OCI-LY3 (cell line): ENCODE measurements around the gene PLK4.
A peak's percentile ranks its signal among the peaks of the same experiment; 100 is the strongest.

Source experiments
- H2AFZ ChIP-seq: fragments of 200-600, 300-600 bp; shearing (Covaris generic); 2 replicates; pipeline ENCODE4 v1.6.0; 2014; ENCODE audit warnings: antibody characterized with exemption, low read depth, low read length
- H3K27ac ChIP-seq: fragments of 200-600, 300-600 bp; sonication (generic); 2 replicates; pipeline ENCODE4 v1.5.1; 2014; ENCODE audit warnings: mild to moderate bottlenecking, low read length, moderate library complexity, mixed read lengths
- H3K27me3 ChIP-seq: fragments of 200-600, 300-600 bp; sonication (generic); 2 replicates; pipeline ENCODE4 v1.6.1; 2014; ENCODE audit warnings: low read depth, low read length, mixed read lengths
- H3K36me3 ChIP-seq: fragments of 200-600, 300-600 bp; sonication (generic); replicated peaks from 2 replicates; pipeline ENCODE3; 2014; ENCODE audit warnings: low read depth, low read length, mixed read lengths
- H3K4me1 ChIP-seq: fragments of 300-600, 200-600 bp; sonication (generic); 2 replicates; pipeline ENCODE4 v1.6.1; 2014; ENCODE audit warnings: low read length, mixed read lengths
- H3K4me2 ChIP-seq: fragments of 200-600, 300-600 bp; sonication (generic); 2 replicates; pipeline ENCODE4 v1.6.1; 2014; ENCODE audit warnings: low read length, mixed read lengths
- H3K4me3 ChIP-seq: fragments of 300-600, 200-600 bp; sonication (generic); 2 replicates; pipeline ENCODE4 v1.5.1; 2014; ENCODE audit warnings: antibody characterized with exemption, mild to moderate bottlenecking, low read length, moderate library complexity
- H3K79me2 ChIP-seq: fragments of 300-600, 200-600 bp; shearing (Covaris generic); 2 replicates; pipeline ENCODE4 v1.6.1; 2014; ENCODE audit warnings: mild to moderate bottlenecking, low read length, mixed read lengths
- H3K9ac ChIP-seq: fragments of 300-600, 200-600 bp; shearing (Covaris generic); 2 replicates; pipeline ENCODE4 v1.6.0; 2014; ENCODE audit warnings: mild to moderate bottlenecking, low read length, moderate library complexity
- H3K9me3 ChIP-seq: fragments of 200-600, 300-600 bp; shearing (Covaris generic); 2 replicates; pipeline ENCODE4 v1.6.1; 2014; ENCODE audit warnings: low read length, mixed read lengths; ENCODE audit not compliant: insufficient read depth
- H4K20me1 ChIP-seq: fragments of 200-600, 300-600 bp; sonication (generic); 2 replicates; pipeline ENCODE4 v1.6.1; 2016; ENCODE audit warnings: low read length, mixed read lengths; ENCODE audit not compliant: insufficient read depth
- EZH2phosphoT487 ChIP-seq: fragments of 200-600 bp; shearing (Covaris generic); IDR thresholded peaks from 2 replicates; pipeline ENCODE4 v1.6.1; 2018; ENCODE audit warnings: antibody characterized with exemption, mixed run types, low read depth
- TF ChIP-seq, protein P1 (sequence below): fragments of 200-600, 300-600 bp; sonication (generic); IDR thresholded peaks from 2 replicates; pipeline ENCODE4 v1.5.1; 2014; ENCODE audit warnings: antibody characterized with exemption, low read length, low read depth

PLK4 gene

DNA sequence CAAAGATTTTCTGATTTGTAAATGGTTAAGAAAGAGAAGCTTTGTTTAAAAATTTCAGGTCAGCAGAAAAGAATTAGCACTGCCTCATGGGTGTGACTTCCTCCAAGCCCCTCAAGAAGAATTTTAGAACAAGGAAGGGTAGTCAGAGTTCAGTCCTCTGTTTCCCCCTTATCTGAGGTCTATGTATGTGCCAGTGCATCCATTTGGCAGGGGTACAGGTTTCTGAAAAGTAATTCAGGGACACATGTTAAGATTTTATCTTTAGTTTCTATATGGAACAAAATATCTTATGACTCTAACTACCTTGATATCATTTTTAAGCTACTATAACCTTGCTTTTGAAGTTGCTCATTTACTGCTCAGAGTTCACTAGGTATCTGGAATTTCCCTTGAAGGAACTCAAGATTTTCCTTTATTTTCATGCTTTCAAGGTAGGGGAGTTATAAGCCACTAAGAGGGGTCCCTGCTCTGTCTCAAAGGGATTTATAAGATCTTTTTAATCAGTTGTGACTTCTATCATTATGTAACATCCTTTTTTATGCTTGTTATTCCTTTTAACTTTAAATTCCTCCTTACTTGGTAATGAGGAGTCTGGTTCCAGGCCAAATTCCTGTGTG is 24.4 kb upstream of the PLK4 start:
- Histone ChIP-seq H3K9ac (no peak overlapping the region), H3K4me1 (peaks cover 17% of the 10 kb centered on the region), H3K4me3 (peak overlapping the region; percentile 59), H4K20me1 (no peaks in the 10 kb centered on the region), H3K4me2 (peak overlapping the region; percentile 69), H3K27ac (no peak overlapping the region), H2AFZ (no peak overlapping the region), H3K79me2 (0 out of 2 replicates have a peak, but pooled peaks cover 4% of the 10 kb centered on the region), H3K36me3 (peaks cover 4% of the 10 kb centered on the region), H3K9me3 (0 out of 2 replicates have a peak, but pooled peaks cover 3% of the 10 kb centered on the region), H3K27me3 (no peaks in the 10 kb centered on the region)
- TF ChIP-seq, protein P1, sequence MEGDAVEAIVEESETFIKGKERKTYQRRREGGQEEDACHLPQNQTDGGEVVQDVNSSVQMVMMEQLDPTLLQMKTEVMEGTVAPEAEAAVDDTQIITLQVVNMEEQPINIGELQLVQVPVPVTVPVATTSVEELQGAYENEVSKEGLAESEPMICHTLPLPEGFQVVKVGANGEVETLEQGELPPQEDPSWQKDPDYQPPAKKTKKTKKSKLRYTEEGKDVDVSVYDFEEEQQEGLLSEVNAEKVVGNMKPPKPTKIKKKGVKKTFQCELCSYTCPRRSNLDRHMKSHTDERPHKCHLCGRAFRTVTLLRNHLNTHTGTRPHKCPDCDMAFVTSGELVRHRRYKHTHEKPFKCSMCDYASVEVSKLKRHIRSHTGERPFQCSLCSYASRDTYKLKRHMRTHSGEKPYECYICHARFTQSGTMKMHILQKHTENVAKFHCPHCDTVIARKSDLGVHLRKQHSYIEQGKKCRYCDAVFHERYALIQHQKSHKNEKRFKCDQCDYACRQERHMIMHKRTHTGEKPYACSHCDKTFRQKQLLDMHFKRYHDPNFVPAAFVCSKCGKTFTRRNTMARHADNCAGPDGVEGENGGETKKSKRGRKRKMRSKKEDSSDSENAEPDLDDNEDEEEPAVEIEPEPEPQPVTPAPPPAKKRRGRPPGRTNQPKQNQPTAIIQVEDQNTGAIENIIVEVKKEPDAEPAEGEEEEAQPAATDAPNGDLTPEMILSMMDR: no peak
- TF ChIP-seq EZH2phosphoT487: no peak

DNA sequence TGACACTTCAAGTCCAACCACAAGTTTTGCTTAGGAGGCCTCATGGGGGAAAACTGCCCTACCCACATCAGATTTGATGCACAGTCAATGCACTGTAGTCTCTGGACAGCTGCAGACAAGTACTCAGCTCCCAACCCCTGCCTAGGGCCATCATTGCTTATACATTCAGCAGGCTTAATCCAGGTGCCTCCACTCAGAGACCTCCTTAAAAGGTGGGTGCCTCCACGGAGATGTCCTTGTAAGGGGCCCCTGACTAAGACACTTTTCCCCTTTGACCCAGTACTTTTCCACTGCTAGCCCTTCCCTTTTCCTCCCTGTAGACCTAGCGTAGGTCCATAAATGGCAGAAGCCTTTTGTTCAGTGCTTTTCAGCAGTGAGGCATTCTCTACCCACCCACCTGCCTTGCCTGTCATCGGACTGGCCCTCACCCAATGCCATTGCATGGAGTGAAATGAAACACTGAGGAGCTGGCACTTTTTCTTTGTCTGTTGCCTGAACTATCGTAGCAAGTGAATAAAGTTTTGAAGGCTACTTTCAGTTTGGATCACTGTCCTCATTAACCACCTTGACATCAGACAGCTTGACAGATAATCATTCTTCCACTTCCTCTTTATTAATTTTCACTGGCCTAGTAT is 23.8 kb upstream of the PLK4 start:
- Histone ChIP-seq H3K27ac (no peak overlapping the region), H3K79me2 (0 out of 2 replicates have a peak, but pooled peaks cover 4% of the 10 kb centered on the region), H3K4me2 (peak overlapping the region; percentile 69), H3K4me3 (peak overlapping the region; percentile 59), H3K4me1 (peaks cover 17% of the 10 kb centered on the region), H3K27me3 (no peaks in the 10 kb centered on the region), H3K36me3 (peaks cover 4% of the 10 kb centered on the region), H2AFZ (no peak overlapping the region), H3K9ac (no peak overlapping the region), H4K20me1 (no peaks in the 10 kb centered on the region), H3K9me3 (0 out of 2 replicates have a peak, but pooled peaks cover 3% of the 10 kb centered on the region)
- TF ChIP-seq, protein P1: no peak
- TF ChIP-seq EZH2phosphoT487: no peak

DNA sequence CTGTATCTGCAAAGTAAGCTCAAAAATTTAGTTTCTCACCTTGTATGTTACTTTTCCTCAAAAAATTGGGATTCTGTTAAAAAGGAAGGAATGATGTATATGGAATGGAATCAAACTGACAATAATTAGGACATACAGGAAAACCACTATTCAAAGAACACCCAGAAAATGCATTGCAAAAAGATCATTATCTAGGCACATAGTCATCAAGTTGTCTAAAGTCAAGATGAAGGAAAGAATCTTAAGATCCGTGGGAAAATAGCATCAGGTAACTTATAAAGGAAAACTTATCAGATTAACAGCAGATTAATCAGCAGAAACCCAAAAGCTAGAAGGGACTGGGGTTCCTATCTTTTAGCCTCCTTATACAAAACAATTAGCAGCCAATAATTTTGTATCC is 23.1 kb upstream of the PLK4 start:
- Histone ChIP-seq H3K27me3 (no peaks in the 10 kb centered on the region), H3K4me1 (peaks cover 17% of the 10 kb centered on the region), H3K4me2 (peak overlapping the region; percentile 69; the same call in 1 of the 2 replicates), H4K20me1 (no peaks in the 10 kb centered on the region), H3K79me2 (0 out of 2 replicates have a peak, but pooled peaks cover 4% of the 10 kb centered on the region), H3K4me3 (no peak overlapping the region), H3K27ac (no peak overlapping the region), H3K9ac (no peak overlapping the region), H2AFZ (no peak overlapping the region), H3K9me3 (0 out of 2 replicates have a peak, but pooled peaks cover 3% of the 10 kb centered on the region), H3K36me3 (peaks cover 4% of the 10 kb centered on the region)
- TF ChIP-seq EZH2phosphoT487: no peak
- TF ChIP-seq, protein P1: no peak

DNA sequence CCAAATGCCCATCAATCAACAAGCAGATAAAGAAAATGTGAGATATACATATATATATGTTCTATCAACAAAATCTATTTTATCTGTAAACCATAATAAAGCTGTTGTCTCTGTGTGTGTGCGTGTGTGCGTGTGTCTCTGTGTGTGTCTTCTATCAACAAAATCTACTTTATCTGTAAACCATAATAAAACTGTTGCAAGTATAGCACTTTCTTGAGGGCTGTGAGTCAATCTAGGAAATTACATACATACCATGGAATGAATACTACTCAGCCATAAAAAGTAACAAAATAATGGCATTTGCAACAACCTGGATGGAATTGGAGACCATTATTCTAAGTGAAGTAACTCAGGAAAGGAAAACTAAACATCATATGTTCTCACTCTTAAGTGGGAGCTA is 12.5 kb upstream of the PLK4 start:
- no peak overlapping the region for H2AFZ ChIP-seq
- TF ChIP-seq EZH2phosphoT487: no peak
- TF ChIP-seq, protein P1: no peak
- no peaks in the 10 kb centered on the region for H3K36me3 ChIP-seq

More for the DNA sequence above, 12.5 kb upstream of the PLK4 start:
- Histone ChIP-seq H4K20me1 (no peaks in the 10 kb centered on the region), H3K27me3 (no peaks in the 10 kb centered on the region), H3K9me3 (no peaks in the 10 kb centered on the region), H3K27ac (no peak overlapping the region), H3K9ac (no peak overlapping the region), H3K4me3 (no peak overlapping the region), H3K79me2 (no peaks in the 10 kb centered on the region), H3K4me2 (no peak overlapping the region), H3K4me1 (no peaks in the 10 kb centered on the region)
